Calu3 (cell line): ENCODE results near the gene ESR2. TPM values are rescaled to one million over a fixed set of nuclear protein-coding genes. Genes with fewer than 3 reads are reported as not detected.

Experiments
- BruUV-seq: library from RNA; stranded (reverse); fragments of 400-500 nt; replicated peaks from 2 replicates; lab custom pipeline; 2021; lab: Mats Ljungman, UMichigan
- CTCF ChIA-PET: fragments of 300-600 bp; sonication (Branson Sonifier 250); formaldehyde crosslinking; loops from one replicate; lab custom pipeline; 2022; ENCODE audit warnings: antibody characterized with exemption; lab: Charles Lee
- DNase-seq: peaks from one replicate; pipeline ENCODE4 v3.0.0; 2022
- H3K27ac Mint-ChIP-seq: one replicate; pipeline ENCODE4 v1.8.0; 2022; ENCODE audit warnings: mixed read lengths; ENCODE audit not compliant: unreplicated experiment
- H3K27me3 Mint-ChIP-seq: one replicate; pipeline ENCODE4 v1.8.0; 2022; ENCODE audit warnings: mixed read lengths; ENCODE audit not compliant: unreplicated experiment
- H3K36me3 Mint-ChIP-seq: one replicate; pipeline ENCODE4 v1.8.0; 2022; ENCODE audit warnings: mild to moderate bottlenecking, moderate library complexity, mixed read lengths; ENCODE audit not compliant: insufficient read depth, unreplicated experiment
- H3K4me1 Mint-ChIP-seq: one replicate; pipeline ENCODE4 v1.8.0; 2022; ENCODE audit warnings: mild to moderate bottlenecking, low read depth, mixed read lengths; ENCODE audit not compliant: unreplicated experiment
- H3K4me3 Mint-ChIP-seq: one replicate; pipeline ENCODE4 v1.8.0; 2022; ENCODE audit warnings: mild to moderate bottlenecking, low read depth, moderate library complexity, mixed read lengths; ENCODE audit not compliant: unreplicated experiment
- H3K9me3 Mint-ChIP-seq: one replicate; pipeline ENCODE4 v1.8.0; 2022; ENCODE audit warnings: low read depth, mixed read lengths; ENCODE audit not compliant: unreplicated experiment
- CTCF ChIP-seq: fragments of 200-600 bp; IDR thresholded peaks from one replicate; pipeline ENCODE4 v1.8.0; 2022; ENCODE audit warnings: antibody characterized with exemption; ENCODE audit not compliant: unreplicated experiment
- intact Hi-C: fragments of 100-400 bp; cut with micrococcal nuclease; formaldehyde crosslinking; loops from one replicate; pipeline ENCODE4 v1.10.0; 2022; ENCODE audit not compliant: unreplicated experiment
- total RNA-seq: library from RNA; stranded (reverse); gene quantifications from 2 replicates; pipeline ENCODE4 v1.2.3, GENCODE V29; 2022

Gene ESR2
- total RNA-seq, 1 experiment from 2014 or later, result not detected

DNA sequence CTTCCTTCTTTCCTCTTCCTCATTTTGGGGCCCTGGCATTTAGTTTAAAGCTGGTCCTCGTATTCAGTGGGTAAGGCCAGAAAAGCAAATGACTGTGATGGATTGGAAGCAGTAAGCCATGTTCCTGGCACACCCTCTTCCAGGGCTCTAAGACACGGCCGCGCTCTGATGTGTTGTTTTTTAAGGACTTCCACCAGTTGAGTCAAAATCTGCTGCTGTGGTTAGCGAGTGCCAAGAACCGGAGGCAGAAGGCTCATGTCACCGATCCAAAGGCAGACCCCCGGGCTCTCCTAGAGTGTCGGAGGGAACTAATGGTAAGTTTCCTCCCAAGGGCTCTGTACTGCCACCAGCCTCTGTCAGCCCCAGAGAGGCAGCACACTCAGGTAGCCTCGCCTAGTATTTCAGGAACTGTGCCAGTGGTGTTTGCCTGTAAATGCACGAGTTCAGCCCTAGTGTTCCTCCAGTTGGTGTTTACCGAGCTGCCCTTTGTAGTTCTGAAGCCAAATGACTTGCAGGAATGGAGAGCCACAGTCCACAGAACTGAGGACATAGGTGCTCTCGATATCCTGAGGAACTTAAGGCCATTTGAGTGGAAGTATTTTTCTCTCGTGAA, 72.7 kb downstream of the ESR2 start:
- intact Hi-C loops, result no loop called here
- Mint-ChIP-seq H3K27me3 (no peaks in the 10 kb centered on the region), H3K4me3 (no peak overlapping the region), H3K27ac (no peak overlapping the region), H3K36me3 (peaks cover 40% of the 10 kb centered on the region), H3K9me3 (no peaks in the 10 kb centered on the region), H3K4me1 (no peaks in the 10 kb centered on the region)
- DNase-seq, result no peak
- CTCF ChIA-PET, result no interaction called here
- TF ChIP-seq CTCF, result no peak
- no TSS peak for BruUV-seq

DNA sequence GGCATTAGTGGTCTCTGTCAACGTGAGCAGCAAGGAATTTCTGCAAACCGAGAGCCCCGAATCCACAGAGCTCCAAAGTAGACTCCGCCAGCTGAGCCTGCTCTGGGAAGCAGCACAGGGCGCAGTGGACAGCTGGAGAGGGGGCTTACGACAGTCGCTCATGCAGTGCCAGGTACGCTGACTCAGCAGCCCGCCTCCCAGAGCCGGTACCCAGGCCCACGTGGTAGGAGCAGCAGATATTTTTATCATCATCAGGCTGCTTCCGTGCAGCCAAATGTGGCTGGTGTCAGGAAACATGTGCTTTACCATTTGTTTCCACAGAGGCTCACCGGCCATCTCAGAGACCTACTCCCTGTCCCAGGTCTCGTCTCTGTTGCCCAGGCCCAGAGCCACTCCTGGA, 73.7 kb downstream of the ESR2 start:
- no peaks in the 10 kb centered on the region for H3K9me3 Mint-ChIP-seq
- BruUV-seq, result no TSS peak
- no peak overlapping the region for H3K27ac Mint-ChIP-seq
- H3K27me3 Mint-ChIP-seq, result no peaks in the 10 kb centered on the region
- no peak for TF ChIP-seq CTCF
- H3K4me3 Mint-ChIP-seq, result no peak overlapping the region
- intact Hi-C loops, result no loop called here
- no peak for DNase-seq
- H3K4me1 Mint-ChIP-seq, result no peaks in the 10 kb centered on the region
- CTCF ChIA-PET, result no interaction called here
- H3K36me3 Mint-ChIP-seq, result peaks cover 42% of the 10 kb centered on the region

- no peak for DNase-seq
- Mint-ChIP-seq H3K27me3 (no peaks in the 10 kb centered on the region), H3K4me3 (no peak overlapping the region), H3K9me3 (no peaks in the 10 kb centered on the region), H3K4me1 (no peaks in the 10 kb centered on the region), H3K36me3 (peaks cover 42% of the 10 kb centered on the region), H3K27ac (no peak overlapping the region)
- no peak for TF ChIP-seq CTCF
- BruUV-seq, result no TSS peak
- intact Hi-C loops, result no loop called here
- CTCF ChIA-PET, result no interaction called here
Measured at GRCh38 chr14:64220056-64220455, 74.1 kb downstream of the ESR2 start.

DNA sequence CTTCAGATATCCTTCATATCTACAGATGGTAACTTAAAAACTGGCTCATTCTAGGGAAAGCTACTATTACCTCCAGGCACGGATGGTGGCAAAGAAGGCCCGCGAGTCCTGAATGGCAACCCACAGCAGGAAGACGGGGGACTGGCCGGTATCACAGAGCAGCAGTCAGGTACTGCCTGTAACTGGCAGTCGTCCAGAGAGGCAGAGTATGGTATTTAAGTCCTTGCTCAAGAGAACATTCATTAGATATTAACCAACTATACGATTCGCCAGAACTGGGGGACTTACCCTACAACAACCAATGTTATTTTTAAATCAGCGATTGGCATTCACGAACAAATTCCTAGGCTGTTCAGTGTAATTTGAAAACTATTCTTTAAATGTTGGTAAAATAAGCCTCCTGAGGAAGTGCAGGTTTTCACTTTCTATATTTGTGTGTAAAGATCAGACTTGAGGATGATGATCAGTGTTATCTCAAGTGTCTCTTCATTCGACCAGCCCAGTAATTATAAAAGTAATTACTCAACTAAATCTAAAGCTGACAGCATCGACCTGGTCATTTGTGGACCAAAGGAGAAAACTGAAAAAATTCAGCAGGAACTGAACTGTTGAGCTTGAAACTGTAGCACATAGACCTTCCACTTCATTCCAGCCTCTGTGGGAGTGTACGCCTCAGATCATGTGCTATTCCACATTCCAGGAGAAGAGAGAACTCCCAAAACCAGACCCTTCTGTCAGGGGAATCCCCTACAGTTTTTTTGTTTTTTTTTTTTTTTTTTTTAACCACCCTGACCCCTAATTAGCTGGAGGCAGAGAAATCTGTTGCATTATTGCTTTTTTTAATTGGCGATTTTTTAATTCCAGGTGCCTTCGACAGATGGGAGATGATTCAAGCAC, 75.6 kb downstream of the ESR2 start:
- intact Hi-C loops, result no loop called here
- Mint-ChIP-seq H3K4me1 (no peaks in the 10 kb centered on the region), H3K9me3 (no peaks in the 10 kb centered on the region), H3K36me3 (peaks cover 46% of the 10 kb centered on the region), H3K4me3 (no peak overlapping the region), H3K27ac (no peak overlapping the region), H3K27me3 (no peaks in the 10 kb centered on the region)
- CTCF ChIA-PET, result no interaction called here
- DNase-seq, result peak; percentile 34
- TF ChIP-seq CTCF, result no peak
- no TSS peak for BruUV-seq
